ENCODE measurements around the gene PDE7B.

GRCh38 chr6:135992739-135993138 lies 141.2 kb downstream of the PDE7B start:
- TF ChIP-seq CTCF (IDR thresholded peaks at IDR 0.05) (no peak), POLR2A (IDR thresholded peaks at IDR 0.05) (no peak)

All from Peyer's patch (tissue), 4 donors.